Spleen (tissue), 11 donors: ENCODE data around the gene PRKG1. TPM values are rescaled to one million over a fixed set of nuclear protein-coding genes. Genes with fewer than 3 reads are reported as not detected.

Experiments
- DNase-seq: peaks from one replicate; pipeline ENCODE4 v3.0.0-alpha.2; 2020
- H3K27ac ChIP-seq, 8 donors: fragments of 200-600 bp; sonication (generic) in 7 of 8; 1 replicate in 4 of 8; 2 replicates in 4 of 8; pipeline versions ENCODE4 v1.5.0 to v1.8.0; 2016 to 2021; ENCODE audit warnings: inconsistent platforms in 4 of 8, mild to moderate bottlenecking in 4 of 8, moderate library complexity in 1 of 8
- H3K27me3 ChIP-seq, 7 donors: fragments of 200-600 bp; sonication (generic) in 6 of 7; replicated peaks in 1 of 7; 1 replicate in 4 of 7; 2 replicates in 3 of 7; pipeline versions ENCODE4 v1.5.0 to v1.8.0; 2016 to 2021; ENCODE audit warnings: inconsistent platforms in 3 of 7, mild to moderate bottlenecking in 1 of 7
- H3K36me3 ChIP-seq, 6 donors: fragments of 200-600 bp; sonication (generic) in 5 of 6; 1 replicate in 4 of 6; 2 replicates in 2 of 6; pipeline versions ENCODE4 v1.5.0 to v1.8.0; 2016 to 2021; ENCODE audit warnings: inconsistent platforms in 2 of 6
- H3K4me1 ChIP-seq, 6 donors: fragments of 200-600 bp; sonication (generic) in 5 of 6; 1 replicate in 3 of 6; 2 replicates in 3 of 6; pipeline versions ENCODE4 v1.5.0 to v1.8.0; 2016 to 2021; ENCODE audit warnings: inconsistent platforms in 3 of 6
- H3K4me3 ChIP-seq, 8 donors: fragments of 200-600 bp; sonication (generic) in 7 of 8; 1 replicate in 4 of 8; 2 replicates in 4 of 8; pipeline versions ENCODE4 v1.5.0 to v1.8.0; 2016 to 2021; ENCODE audit warnings: inconsistent platforms in 4 of 8, mild to moderate bottlenecking in 4 of 8, moderate library complexity in 2 of 8
- H3K9me3 ChIP-seq, 8 donors: fragments of 200-600 bp; sonication (generic) in 7 of 8; 1 replicate in 4 of 8; 2 replicates in 4 of 8; pipeline versions ENCODE4 v1.5.0 to v1.8.0; 2016 to 2021; ENCODE audit warnings: inconsistent platforms in 4 of 8
- POLR2A ChIP-seq, 3 donors: fragments of 450-650 bp; IDR thresholded peaks; one replicate each; pipeline ENCODE4 v1.5.1; 2017; ENCODE audit warnings: antibody characterized with exemption in 3 of 3, mild to moderate bottlenecking in 1 of 3
- POLR2AphosphoS5 ChIP-seq, 3 donors: sonication (generic); formaldehyde crosslinking; IDR thresholded peaks; one replicate each; pipeline ENCODE4 v1.5.1; 2017; ENCODE audit warnings: antibody characterized with exemption in 3 of 3
- WGBS, 5 donors: extraction: QIAGEN DNeasy Blood & Tissue Kit in 3 of 5; methylation state at CpG; one replicate each; pipeline versions ENCODE4 v1.1.5 to v1.1.7; 2013 to 2018; 5-methylcytosine and 5-hydroxymethylcytosine counted together
- intact Hi-C: fragments of 100-400 bp; cut with DNase I; formaldehyde crosslinking; loops from one replicate; pipeline ENCODE4 v1.15.0; 2023; ENCODE audit warnings: low total_unique reads
- polyA plus RNA-seq, 3 donors: library from polyadenylated mRNA; stranded (reverse); fragments of 200-250 nt; gene quantifications; one replicate each; pipeline ENCODE4 v1.2.1, GENCODE V29; 2013
- total RNA-seq, 7 donors: library from RNA; depleted of rRNA in 3 of 7; stranded (reverse); fragments of >200 nt in 3 of 7; fragmentation: NEBNext Ultra II Directional in 4 of 7; extraction: Animal tissue kit (Norgen Biotek cat#: 25700) in 4 of 7; gene quantifications; one replicate each; pipeline versions ENCODE4 v1.1.0 to v1.2.1, GENCODE V29; 2016 to 2021
- TF ChIP-seq, protein P1 (sequence below), 11 experiments: fragments of 200-600 bp in 7 of 11; fragments of 450-650 bp in 4 of 11; sonication (generic) in 4 of 11; IDR thresholded peaks in 8 of 11; conservative IDR thresholded peaks in 3 of 11; 1 replicate in 7 of 11; 2 replicates in 4 of 11; pipeline versions ENCODE4 v1.4.0 to v1.8.0; 2016 to 2021; ENCODE audit warnings: antibody characterized with exemption in 11 of 11, inconsistent platforms in 4 of 11, mild to moderate bottlenecking in 1 of 11
- donor health status: healthy with polysubstance abuse.
- donor health status: DM: no; HTN: no; CAD: no; lungs with moderate emphysema.
- donor health status: DM: no; HTN: no; CAD: no.
- donor health status: Bipolar disorder and iron deficiency.
- donor health status: healthy.
- donor health status: DM: no; HTN: no; CAD: no.
- donor health status: DM: yes; HTN: yes; CAD: no.

PRKG1 gene
- total and polyA plus RNA-seq, 10 donors, result 0.65 to 10.5 (median 7.2) TPM

DNA sequence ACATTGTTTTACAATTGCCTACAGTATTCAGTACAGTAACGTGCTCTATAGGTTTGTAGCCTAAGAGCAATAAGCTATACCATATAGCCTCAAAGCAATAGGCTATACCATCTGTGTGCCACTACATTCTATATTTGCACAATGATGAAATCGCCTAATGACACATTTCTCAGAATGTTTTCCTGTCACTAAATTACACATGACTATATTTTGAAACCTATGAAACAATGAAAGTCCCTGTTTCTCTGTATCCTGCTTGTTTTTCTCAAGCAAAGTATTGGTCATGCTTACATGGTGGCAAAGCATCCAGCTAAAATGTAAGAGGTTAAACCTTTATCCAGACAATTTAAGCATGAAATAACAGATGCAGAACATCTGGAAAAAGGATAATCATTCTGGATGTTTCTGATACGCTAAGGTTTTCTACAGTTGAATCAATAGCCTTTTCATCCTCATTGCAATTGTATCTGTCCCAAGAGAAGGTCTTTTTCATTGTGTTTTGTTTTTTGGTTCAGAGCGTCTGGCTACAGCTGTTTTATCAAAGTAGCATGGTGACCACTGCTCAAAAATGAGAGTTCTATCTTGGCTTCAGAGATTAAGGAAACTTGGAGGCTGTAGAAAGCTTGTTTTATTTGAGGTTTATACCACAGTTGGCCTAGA lies 543.4 kb downstream of the PRKG1 start:
- intact Hi-C loops, result no loop called here
- 78 to 89% (median 85%) methylated on average over 4 of the region's 4 CpGs for WGBS, 5 donors
- no peak overlapping the region for H3K27ac ChIP-seq
- H3K4me3 ChIP-seq, result no peak overlapping the region
- no peaks in the 10 kb centered on the region for H3K4me1 ChIP-seq
- TF ChIP-seq POLR2A (IDR thresholded peaks at IDR 0.05) (no peak), POLR2AphosphoS5 (IDR thresholded peaks at IDR 0.05) (no peak)
- TF ChIP-seq, protein P1, sequence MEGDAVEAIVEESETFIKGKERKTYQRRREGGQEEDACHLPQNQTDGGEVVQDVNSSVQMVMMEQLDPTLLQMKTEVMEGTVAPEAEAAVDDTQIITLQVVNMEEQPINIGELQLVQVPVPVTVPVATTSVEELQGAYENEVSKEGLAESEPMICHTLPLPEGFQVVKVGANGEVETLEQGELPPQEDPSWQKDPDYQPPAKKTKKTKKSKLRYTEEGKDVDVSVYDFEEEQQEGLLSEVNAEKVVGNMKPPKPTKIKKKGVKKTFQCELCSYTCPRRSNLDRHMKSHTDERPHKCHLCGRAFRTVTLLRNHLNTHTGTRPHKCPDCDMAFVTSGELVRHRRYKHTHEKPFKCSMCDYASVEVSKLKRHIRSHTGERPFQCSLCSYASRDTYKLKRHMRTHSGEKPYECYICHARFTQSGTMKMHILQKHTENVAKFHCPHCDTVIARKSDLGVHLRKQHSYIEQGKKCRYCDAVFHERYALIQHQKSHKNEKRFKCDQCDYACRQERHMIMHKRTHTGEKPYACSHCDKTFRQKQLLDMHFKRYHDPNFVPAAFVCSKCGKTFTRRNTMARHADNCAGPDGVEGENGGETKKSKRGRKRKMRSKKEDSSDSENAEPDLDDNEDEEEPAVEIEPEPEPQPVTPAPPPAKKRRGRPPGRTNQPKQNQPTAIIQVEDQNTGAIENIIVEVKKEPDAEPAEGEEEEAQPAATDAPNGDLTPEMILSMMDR (IDR thresholded peaks at IDR 0.05 in 8 of 11, conservative IDR thresholded peaks at IDR 0.05 in 3 of 11), result no peak
- no peaks in the 10 kb centered on the region for H3K27me3 ChIP-seq
- no peaks in the 10 kb centered on the region for H3K36me3 ChIP-seq
- DNase-seq, result no peak
- H3K9me3 ChIP-seq, result peaks cover 0 to 17% (median 7%) of the 10 kb centered on the region in 8 donors

DNA sequence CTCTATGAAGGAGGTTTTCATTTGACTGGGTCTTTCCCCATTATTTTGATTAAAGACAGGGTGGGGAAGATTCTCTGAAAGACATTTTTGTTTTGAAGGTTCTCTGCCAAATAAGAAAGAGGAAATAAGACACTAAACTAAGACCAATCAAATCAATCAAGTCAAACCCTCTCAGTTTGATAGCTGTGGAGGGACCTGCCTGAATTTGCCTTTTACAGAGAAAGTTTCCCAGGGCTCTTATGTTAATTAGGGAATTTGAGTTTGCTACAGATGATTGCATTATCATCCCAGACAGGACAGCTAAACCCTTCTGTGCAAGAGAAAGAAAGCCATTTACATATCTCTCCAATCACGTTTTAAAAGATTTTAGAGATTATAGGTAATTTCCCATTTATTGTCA lies 545.1 kb downstream of the PRKG1 start:
- Histone ChIP-seq H3K4me1 (no peaks in the 10 kb centered on the region), H3K4me3 (no peak overlapping the region), H3K36me3 (no peaks in the 10 kb centered on the region), H3K27ac (no peak overlapping the region), H3K9me3 (peaks cover 0 to 8% (median 4%) of the 10 kb centered on the region in 8 donors), H3K27me3 (no peaks in the 10 kb centered on the region)
- DNase-seq, result no peak
- TF ChIP-seq POLR2AphosphoS5 (IDR thresholded peaks at IDR 0.05) (no peak), POLR2A (IDR thresholded peaks at IDR 0.05) (no peak)
- TF ChIP-seq, protein P1 (IDR thresholded peaks at IDR 0.05 in 8 of 11, conservative IDR thresholded peaks at IDR 0.05 in 3 of 11), result no peak
- intact Hi-C loops, result no loop called here
- 55 to 86% (median 64%) methylated on average over 1 of the region's 1 CpG for WGBS, 5 donors

DNA sequence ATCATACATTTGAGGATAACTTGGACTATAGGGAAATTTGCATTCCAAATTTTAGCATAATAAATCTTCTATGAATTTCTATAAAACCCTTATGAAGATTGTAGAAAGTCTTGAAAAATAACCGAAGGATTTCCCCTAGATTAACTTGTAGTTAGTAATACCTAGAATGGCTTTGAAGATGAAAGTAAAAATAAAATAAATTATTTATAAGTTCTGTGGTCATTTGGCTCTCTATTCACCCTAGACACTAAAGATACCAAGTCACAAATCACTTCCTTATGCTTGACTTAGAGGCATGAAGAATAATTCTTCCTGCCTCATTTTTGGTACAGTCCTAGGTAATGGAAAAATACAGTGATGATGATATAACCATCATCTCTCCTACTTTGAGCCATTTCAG lies 545.8 kb downstream of the PRKG1 start:
- Histone ChIP-seq H3K9me3 (peaks cover 0 to 3% (median 0%) of the 10 kb centered on the region in 8 donors), H3K4me1 (no peaks in the 10 kb centered on the region), H3K36me3 (no peaks in the 10 kb centered on the region), H3K27ac (no peak overlapping the region), H3K27me3 (no peaks in the 10 kb centered on the region), H3K4me3 (no peak overlapping the region)
- no peak for TF ChIP-seq POLR2AphosphoS5 (IDR thresholded peaks at IDR 0.05)
- no peak for TF ChIP-seq POLR2A (IDR thresholded peaks at IDR 0.05)
- TF ChIP-seq, protein P1 (IDR thresholded peaks at IDR 0.05 in 8 of 11, conservative IDR thresholded peaks at IDR 0.05 in 3 of 11), result no peak
- intact Hi-C loops, result no loop called here
- WGBS, 5 donors, result 75 to 94% (median 86%) methylated on average over 1 of the region's 1 CpG
- no peak for DNase-seq

DNA sequence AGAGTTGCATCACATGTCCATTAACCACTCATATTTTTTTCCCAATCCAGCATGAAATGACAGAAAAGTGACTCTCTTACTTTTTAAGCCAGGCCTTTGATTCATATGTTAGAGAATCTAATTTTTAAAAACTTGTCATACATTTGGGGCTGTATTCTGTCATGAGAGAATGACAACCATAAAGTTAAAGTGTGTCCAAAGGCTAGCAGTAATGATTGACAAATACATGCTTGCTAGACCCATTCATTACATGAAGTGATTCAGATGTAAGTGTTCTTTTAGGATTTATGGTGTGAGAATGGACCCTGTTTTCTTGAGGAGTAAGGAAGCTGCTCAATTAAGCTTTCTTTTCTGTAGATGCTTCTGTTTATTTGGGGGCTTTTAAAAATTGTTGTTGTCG lies 549.7 kb downstream of the PRKG1 start:
- Histone ChIP-seq H3K27me3 (no peaks in the 10 kb centered on the region), H3K36me3 (no peaks in the 10 kb centered on the region), H3K9me3 (no peaks in the 10 kb centered on the region), H3K4me1 (no peaks in the 10 kb centered on the region), H3K4me3 (no peak overlapping the region), H3K27ac (no peak overlapping the region)
- no peak for DNase-seq
- intact Hi-C loops, result no loop called here
- 80 to 97% (median 86%) methylated on average over 1 of the region's 1 CpG for WGBS, 5 donors
- TF ChIP-seq POLR2AphosphoS5 (IDR thresholded peaks at IDR 0.05) (no peak), POLR2A (IDR thresholded peaks at IDR 0.05) (no peak)
- TF ChIP-seq, protein P1 (IDR thresholded peaks at IDR 0.05 in 8 of 11, conservative IDR thresholded peaks at IDR 0.05 in 3 of 11), result no peak
